Activated CD4-positive, alpha-beta T cell treated with anti-CD3 and anti-CD28 coated beads for 1 hour (primary cell): ENCODE results near the gene FGG.
"Not testable (repeated sequence)": the region's sequence is repeated elsewhere in the genome, so short reads cannot be mapped to it uniquely, and the experiment has no call there.

ENCODE experiments used
- DNase-seq: peaks from one replicate; pipeline ENCODE4 v3.0.0-alpha.2; 2020

The FGG gene

GRCh38 chr4:154609532-154609931 lies 2.9 kb downstream of the FGG start:
- DNase-seq = no peak

- no peak for DNase-seq
Observed at GRCh38 chr4:154608361-154609252, 3.8 kb downstream of the FGG start.

GRCh38 chr4:154606728-154607723 lies 5.4 kb downstream of the FGG start:
- no peak for DNase-seq

- DNase-seq = no peak
Observed at GRCh38 chr4:154604696-154605200, 7.7 kb downstream of the FGG start.

- DNase-seq = no peak
Observed at GRCh38 chr4:154603033-154603943, 9.2 kb downstream of the FGG start.

- DNase-seq = no peak
Observed at GRCh38 chr4:154602404-154603020, 9.9 kb downstream of the FGG start.

- DNase-seq = no peak
Observed at GRCh38 chr4:154597798-154598774, 14.4 kb downstream of the FGG start.

- DNase-seq = not testable (repeated sequence)
Observed at GRCh38 chr4:154597281-154597680, 15.2 kb downstream of the FGG start.

GRCh38 chr4:154595807-154596206 lies 16.6 kb downstream of the FGG start:
- no peak for DNase-seq

GRCh38 chr4:154594343-154594742 lies 18.1 kb downstream of the FGG start:
- DNase-seq = not testable (repeated sequence)

GRCh38 chr4:154593868-154594267 lies 18.6 kb downstream of the FGG start:
- DNase-seq = no peak

GRCh38 chr4:154591890-154592289 lies 20.6 kb downstream of the FGG start:
- no peak for DNase-seq

GRCh38 chr4:154590329-154591006 lies 22.0 kb downstream of the FGG start, which contains the start of gene FGA:
FGA (minus strand) TSS chr4:154590742; CDS start chr4:154590687, 55 bp downstream.
- no peak for DNase-seq

- DNase-seq = no peak
Observed at GRCh38 chr4:154589296-154590197, 22.9 kb downstream of the FGG start.

- no peak for DNase-seq
Observed at GRCh38 chr4:154588198-154588597, 24.3 kb downstream of the FGG start.

- no peak for DNase-seq
Observed at GRCh38 chr4:154586296-154587033, 26.0 kb downstream of the FGG start.

GRCh38 chr4:154585369-154586018 lies 27.0 kb downstream of the FGG start:
- DNase-seq = no peak
